WTC11 (cell line): ENCODE measurements around the gene ZIC2. TPM values are rescaled to one million over a fixed set of nuclear protein-coding genes. Genes with fewer than 3 reads are reported as not detected.
A peak's percentile ranks its signal among the peaks of the same experiment; 100 is the strongest.

Experiments used
- ATAC-seq: fragments of 200-7000 bp; cut with Tn5 transposase; 2 replicates; pipeline ENCODE4 v1.10.0; 2021; ENCODE audit warnings: mild to moderate bottlenecking, moderate library complexity
- CTCF ChIA-PET: fragments of 300-600 bp; sonication (Branson Sonifier 250); formaldehyde crosslinking; loops from one replicate; lab custom pipeline; 2021; ENCODE audit warnings: antibody characterized with exemption; lab: Charles Lee
- POLR2A ChIA-PET: fragments of 350-600 bp; sonication (Branson Sonifier 250); formaldehyde crosslinking; loops from one replicate; lab custom pipeline; 2021; ENCODE audit warnings: antibody characterized with exemption; lab: Charles Lee
- DNase-seq: peaks from one replicate; pipeline ENCODE4 v3.0.0; 2021; ENCODE audit warnings: low spot score
- H3K27ac Mint-ChIP-seq: 2 replicates; pipeline ENCODE4 v1.8.0; 2021; ENCODE audit warnings: mixed read lengths
- H3K27me3 Mint-ChIP-seq: 2 replicates; pipeline ENCODE4 v1.8.0; 2021; ENCODE audit warnings: low read depth, mild to moderate bottlenecking, moderate library complexity, mixed read lengths
- H3K36me3 Mint-ChIP-seq: 2 replicates; pipeline ENCODE4 v1.8.0; 2021; ENCODE audit warnings: mixed read lengths
- H3K4me1 Mint-ChIP-seq: 2 replicates; pipeline ENCODE4 v1.8.0; 2022; ENCODE audit warnings: mixed read lengths
- H3K4me3 Mint-ChIP-seq: 2 replicates; pipeline ENCODE4 v1.8.0; 2021; ENCODE audit warnings: mild to moderate bottlenecking, moderate library complexity, mixed read lengths
- H3K9me3 Mint-ChIP-seq: 2 replicates; pipeline ENCODE4 v1.8.0; 2021; ENCODE audit warnings: mixed read lengths
- CREM ChIP-seq: sonication (generic); formaldehyde crosslinking; IDR thresholded peaks from 2 replicates; pipeline ENCODE4 v1.8.1; 2022; ENCODE audit warnings: mild to moderate bottlenecking, missing genetic modification reagents, moderate library complexity
- ELF4 ChIP-seq: sonication (generic); formaldehyde crosslinking; IDR thresholded peaks from 2 replicates; pipeline ENCODE4 v1.8.1; 2022; ENCODE audit warnings: low read depth, mild to moderate bottlenecking, moderate library complexity, missing genetic modification reagents
- FOXK1 ChIP-seq: sonication (generic); formaldehyde crosslinking; IDR thresholded peaks from 2 replicates; pipeline ENCODE4 v1.8.0; 2022; ENCODE audit warnings: mild to moderate bottlenecking, moderate library complexity, missing genetic modification reagents
- OVOL2 ChIP-seq: fragments of 250-450 bp; sonication (Bioruptor Pico); IDR thresholded peaks from 2 replicates; pipeline ENCODE4 v1.9.0; 2021; ENCODE audit warnings: mild to moderate bottlenecking, borderline replicate concordance
- SMAD3 ChIP-seq: sonication (generic); formaldehyde crosslinking; IDR thresholded peaks from 2 replicates; pipeline ENCODE4 v1.8.0; 2022; ENCODE audit warnings: missing genetic modification reagents, mild to moderate bottlenecking, borderline replicate concordance
- TEAD1 ChIP-seq: sonication (generic); formaldehyde crosslinking; IDR thresholded peaks from 2 replicates; pipeline ENCODE4 v1.8.0; 2022; ENCODE audit warnings: mild to moderate bottlenecking, missing genetic modification reagents
- TEAD4 ChIP-seq: sonication (generic); formaldehyde crosslinking; IDR thresholded peaks from 2 replicates; pipeline ENCODE4 v1.8.0; 2022; ENCODE audit warnings: mild to moderate bottlenecking, missing genetic modification reagents
- ZNF121 ChIP-seq: sonication (generic); formaldehyde crosslinking; IDR thresholded peaks from 2 replicates; pipeline ENCODE4 v1.8.0; 2023; ENCODE audit warnings: missing genetic modification reagents
- ZNF219 ChIP-seq: sonication (generic); formaldehyde crosslinking; IDR thresholded peaks from 2 replicates; pipeline ENCODE4 v1.8.0; 2023; ENCODE audit warnings: missing genetic modification reagents, mild to moderate bottlenecking, borderline replicate concordance
- ZNF263 ChIP-seq: sonication (generic); formaldehyde crosslinking; IDR thresholded peaks from 2 replicates; pipeline ENCODE4 v1.8.1; 2022; ENCODE audit warnings: low read depth, mild to moderate bottlenecking, moderate library complexity, missing genetic modification reagents
- ZNF671 ChIP-seq: fragments of 250-450 bp; sonication (Bioruptor Pico); IDR thresholded peaks from 2 replicates; pipeline ENCODE4 v1.8.0; 2021; ENCODE audit warnings: mild to moderate bottlenecking
- total RNA-seq: library from RNA; stranded (reverse); gene quantifications from 3 replicates; pipeline ENCODE4 v1.2.3, GENCODE V29; 2021
- TF ChIP-seq, protein P1 (sequence below): sonication (generic); formaldehyde crosslinking; IDR thresholded peaks from 2 replicates; pipeline ENCODE4 v1.8.0; 2022; ENCODE audit warnings: mild to moderate bottlenecking, missing genetic modification reagents
- TF ChIP-seq, protein P2 (sequence below): sonication (generic); formaldehyde crosslinking; IDR thresholded peaks from 2 replicates; pipeline ENCODE4 v1.8.1; 2022; ENCODE audit warnings: low read depth, missing genetic modification reagents, borderline replicate concordance
- TF ChIP-seq, protein P3 (sequence below): fragments of 250-450 bp; sonication (Bioruptor Pico); conservative IDR thresholded peaks from 2 replicates; pipeline ENCODE4 v1.9.0; 2021; ENCODE audit warnings: mild to moderate bottlenecking
- TF ChIP-seq, protein P4 (sequence below): sonication (generic); formaldehyde crosslinking; IDR thresholded peaks from 2 replicates; pipeline ENCODE4 v1.8.1; 2023; ENCODE audit warnings: mild to moderate bottlenecking, missing genetic modification reagents
- TF ChIP-seq, protein P5 (sequence below): sonication (generic); formaldehyde crosslinking; IDR thresholded peaks from 2 replicates; pipeline ENCODE4 v1.8.1; 2022; ENCODE audit warnings: low read depth, mild to moderate bottlenecking, moderate library complexity, missing genetic modification reagents, borderline replicate concordance
- TF ChIP-seq, protein P6 (sequence below): sonication (generic); formaldehyde crosslinking; IDR thresholded peaks from 2 replicates; pipeline ENCODE4 v1.8.1; 2022; ENCODE audit warnings: mild to moderate bottlenecking, moderate library complexity, missing genetic modification reagents
- TF ChIP-seq, protein P7 (sequence below): fragments of 250-450 bp; sonication (Bioruptor Pico); IDR thresholded peaks from 2 replicates; pipeline ENCODE4 v2.1.2; 2022; ENCODE audit warnings: mild to moderate bottlenecking, moderate library complexity
- TF ChIP-seq, protein P8 (sequence below): sonication (generic); formaldehyde crosslinking; IDR thresholded peaks from 2 replicates; pipeline ENCODE4 v1.8.0; 2023; ENCODE audit warnings: missing genetic modification reagents, mild to moderate bottlenecking, borderline replicate concordance
- TF ChIP-seq, protein P9 (sequence below): sonication (generic); formaldehyde crosslinking; IDR thresholded peaks from 2 replicates; pipeline ENCODE4 v1.8.0; 2022; ENCODE audit warnings: mild to moderate bottlenecking, missing genetic modification reagents

Gene ZIC2
- total RNA-seq, 1 experiment from 2014 or later = 344 TPM

DNA sequence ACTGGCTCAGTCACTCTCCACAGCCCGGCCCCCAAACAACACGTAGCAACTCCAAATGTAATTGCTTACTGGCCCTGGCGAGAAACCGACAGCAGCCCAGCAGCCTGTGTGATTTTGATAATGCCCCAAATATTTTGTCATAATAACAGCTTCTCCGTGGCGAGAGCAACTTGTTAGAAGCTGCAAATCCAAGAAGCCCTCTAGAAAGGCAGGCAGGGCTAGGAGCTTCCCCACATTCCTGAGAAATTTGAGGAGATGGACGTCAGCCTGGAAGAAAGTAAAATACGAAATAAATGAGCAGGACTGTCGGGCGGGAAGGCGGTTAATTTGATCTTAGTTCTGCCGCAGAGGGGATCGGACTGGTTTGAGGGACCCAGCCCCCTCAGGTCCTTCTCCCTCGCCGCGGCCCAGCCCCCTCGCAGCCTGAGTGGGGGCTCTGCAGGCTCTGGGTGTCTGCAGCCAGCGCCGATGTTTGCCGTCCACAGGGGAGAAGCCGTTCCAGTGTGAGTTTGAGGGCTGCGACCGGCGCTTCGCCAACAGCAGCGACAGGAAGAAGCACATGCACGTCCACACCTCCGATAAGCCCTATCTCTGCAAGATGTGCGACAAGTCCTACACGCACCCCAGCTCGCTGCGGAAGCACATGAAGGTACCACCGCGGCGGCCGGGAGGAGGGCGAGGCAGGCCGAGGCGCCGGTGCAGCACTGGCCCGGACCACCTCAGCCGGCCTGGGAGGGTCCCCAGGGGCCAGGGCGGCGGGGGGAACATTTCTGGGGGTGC, 3.1 kb downstream of the ZIC2 start:
- ATAC-seq (no peak), DNase-seq (peak; percentile 48)
- Mint-ChIP-seq H3K27ac (peak overlapping the region; percentile 92), H3K9me3 (no peaks in the 10 kb centered on the region), H3K27me3 (peaks cover 31% of the 10 kb centered on the region), H3K4me3 (peak overlapping the region; percentile 94), H3K4me1 (peaks cover 38% of the 10 kb centered on the region), H3K36me3 (peaks cover 40% of the 10 kb centered on the region)
- ChIA-PET POLR2A (interaction anchor here (0.5 to 7.1 kb wide), 3 partner anchors 14 to 331 kb away, joined by 3 to 67 read pairs (median 4); partner anchors contain the start of genes PCCA and ZIC5), CTCF (interaction anchor here (1.2 to 1.6 kb wide), 2 partner anchors 23 to 588 kb away, joined by 3 to 4 read pairs; no protein-coding TSS in a partner anchor)
- TF ChIP-seq, protein P1, sequence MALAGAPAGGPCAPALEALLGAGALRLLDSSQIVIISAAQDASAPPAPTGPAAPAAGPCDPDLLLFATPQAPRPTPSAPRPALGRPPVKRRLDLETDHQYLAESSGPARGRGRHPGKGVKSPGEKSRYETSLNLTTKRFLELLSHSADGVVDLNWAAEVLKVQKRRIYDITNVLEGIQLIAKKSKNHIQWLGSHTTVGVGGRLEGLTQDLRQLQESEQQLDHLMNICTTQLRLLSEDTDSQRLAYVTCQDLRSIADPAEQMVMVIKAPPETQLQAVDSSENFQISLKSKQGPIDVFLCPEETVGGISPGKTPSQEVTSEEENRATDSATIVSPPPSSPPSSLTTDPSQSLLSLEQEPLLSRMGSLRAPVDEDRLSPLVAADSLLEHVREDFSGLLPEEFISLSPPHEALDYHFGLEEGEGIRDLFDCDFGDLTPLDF (CRISPR knock-in tag) = no peak
- TF ChIP-seq ZNF219 (CRISPR knock-in tag) (no peak), ZNF263 (no peak; the same call in 1 of the 2 replicates), TEAD1 (CRISPR knock-in tag) (no peak), SMAD3 (CRISPR knock-in tag) (no peak), TEAD4 (CRISPR knock-in tag) (no peak), OVOL2 (CRISPR knock-in tag) (no peak), ELF4 (CRISPR knock-in tag) (no peak), ZNF121 (CRISPR knock-in tag) (no peak), CREM (CRISPR knock-in tag) (no peak), FOXK1 (CRISPR knock-in tag) (no peak), ZNF671 (CRISPR knock-in tag) (no peak)
- TF ChIP-seq, protein P2, sequence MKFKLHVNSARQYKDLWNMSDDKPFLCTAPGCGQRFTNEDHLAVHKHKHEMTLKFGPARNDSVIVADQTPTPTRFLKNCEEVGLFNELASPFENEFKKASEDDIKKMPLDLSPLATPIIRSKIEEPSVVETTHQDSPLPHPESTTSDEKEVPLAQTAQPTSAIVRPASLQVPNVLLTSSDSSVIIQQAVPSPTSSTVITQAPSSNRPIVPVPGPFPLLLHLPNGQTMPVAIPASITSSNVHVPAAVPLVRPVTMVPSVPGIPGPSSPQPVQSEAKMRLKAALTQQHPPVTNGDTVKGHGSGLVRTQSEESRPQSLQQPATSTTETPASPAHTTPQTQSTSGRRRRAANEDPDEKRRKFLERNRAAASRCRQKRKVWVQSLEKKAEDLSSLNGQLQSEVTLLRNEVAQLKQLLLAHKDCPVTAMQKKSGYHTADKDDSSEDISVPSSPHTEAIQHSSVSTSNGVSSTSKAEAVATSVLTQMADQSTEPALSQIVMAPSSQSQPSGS (CRISPR knock-in tag) = no peak
- TF ChIP-seq, protein P3, sequence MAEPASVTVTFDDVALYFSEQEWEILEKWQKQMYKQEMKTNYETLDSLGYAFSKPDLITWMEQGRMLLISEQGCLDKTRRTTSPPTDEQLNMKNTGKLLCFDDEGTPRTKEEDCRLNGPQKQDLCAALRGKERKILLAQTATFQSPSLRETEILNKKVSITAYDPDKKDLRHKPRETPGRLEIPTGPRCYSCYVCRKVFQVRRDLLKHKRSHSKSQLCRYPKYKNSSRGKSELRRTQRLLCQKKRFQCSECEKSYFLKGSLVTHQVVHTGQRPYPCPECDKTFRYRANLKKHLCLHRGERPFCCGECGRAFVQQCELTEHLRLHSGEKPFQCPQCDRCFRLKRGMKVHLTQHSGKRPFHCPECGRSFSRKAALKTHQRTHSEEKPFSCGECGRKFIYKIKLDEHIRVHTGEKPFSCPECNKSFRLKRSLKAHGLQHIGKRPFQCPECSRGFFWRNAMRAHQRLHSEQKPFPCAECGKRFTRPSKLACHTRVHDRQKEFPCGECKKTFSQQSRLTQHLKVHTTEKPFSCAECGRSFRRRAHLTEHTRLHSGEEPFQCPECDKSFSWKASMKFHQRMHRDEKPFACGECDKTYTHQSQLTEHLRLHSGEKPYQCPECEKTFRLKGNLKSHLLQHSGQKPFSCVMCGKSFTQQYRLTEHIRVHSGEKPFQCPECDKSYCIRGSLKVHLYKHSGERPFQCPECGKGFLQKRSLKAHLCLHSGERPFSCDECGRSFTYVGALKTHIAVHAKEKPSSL = no peak
- TF ChIP-seq, protein P4, sequence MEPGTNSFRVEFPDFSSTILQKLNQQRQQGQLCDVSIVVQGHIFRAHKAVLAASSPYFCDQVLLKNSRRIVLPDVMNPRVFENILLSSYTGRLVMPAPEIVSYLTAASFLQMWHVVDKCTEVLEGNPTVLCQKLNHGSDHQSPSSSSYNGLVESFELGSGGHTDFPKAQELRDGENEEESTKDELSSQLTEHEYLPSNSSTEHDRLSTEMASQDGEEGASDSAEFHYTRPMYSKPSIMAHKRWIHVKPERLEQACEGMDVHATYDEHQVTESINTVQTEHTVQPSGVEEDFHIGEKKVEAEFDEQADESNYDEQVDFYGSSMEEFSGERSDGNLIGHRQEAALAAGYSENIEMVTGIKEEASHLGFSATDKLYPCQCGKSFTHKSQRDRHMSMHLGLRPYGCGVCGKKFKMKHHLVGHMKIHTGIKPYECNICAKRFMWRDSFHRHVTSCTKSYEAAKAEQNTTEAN (CRISPR knock-in tag) = no peak
- TF ChIP-seq, protein P5, sequence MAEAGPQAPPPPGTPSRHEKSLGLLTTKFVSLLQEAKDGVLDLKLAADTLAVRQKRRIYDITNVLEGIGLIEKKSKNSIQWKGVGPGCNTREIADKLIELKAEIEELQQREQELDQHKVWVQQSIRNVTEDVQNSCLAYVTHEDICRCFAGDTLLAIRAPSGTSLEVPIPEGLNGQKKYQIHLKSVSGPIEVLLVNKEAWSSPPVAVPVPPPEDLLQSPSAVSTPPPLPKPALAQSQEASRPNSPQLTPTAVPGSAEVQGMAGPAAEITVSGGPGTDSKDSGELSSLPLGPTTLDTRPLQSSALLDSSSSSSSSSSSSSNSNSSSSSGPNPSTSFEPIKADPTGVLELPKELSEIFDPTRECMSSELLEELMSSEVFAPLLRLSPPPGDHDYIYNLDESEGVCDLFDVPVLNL (CRISPR knock-in tag) = 0 out of 2 replicates have a peak, but pooled peaks have one; percentile 22
- TF ChIP-seq, protein P6, sequence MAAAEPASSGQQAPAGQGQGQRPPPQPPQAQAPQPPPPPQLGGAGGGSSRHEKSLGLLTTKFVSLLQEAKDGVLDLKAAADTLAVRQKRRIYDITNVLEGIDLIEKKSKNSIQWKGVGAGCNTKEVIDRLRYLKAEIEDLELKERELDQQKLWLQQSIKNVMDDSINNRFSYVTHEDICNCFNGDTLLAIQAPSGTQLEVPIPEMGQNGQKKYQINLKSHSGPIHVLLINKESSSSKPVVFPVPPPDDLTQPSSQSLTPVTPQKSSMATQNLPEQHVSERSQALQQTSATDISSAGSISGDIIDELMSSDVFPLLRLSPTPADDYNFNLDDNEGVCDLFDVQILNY (CRISPR knock-in tag) = 0 out of 2 replicates have a peak, but pooled peaks have one; percentile 15
- TF ChIP-seq, protein P7, sequence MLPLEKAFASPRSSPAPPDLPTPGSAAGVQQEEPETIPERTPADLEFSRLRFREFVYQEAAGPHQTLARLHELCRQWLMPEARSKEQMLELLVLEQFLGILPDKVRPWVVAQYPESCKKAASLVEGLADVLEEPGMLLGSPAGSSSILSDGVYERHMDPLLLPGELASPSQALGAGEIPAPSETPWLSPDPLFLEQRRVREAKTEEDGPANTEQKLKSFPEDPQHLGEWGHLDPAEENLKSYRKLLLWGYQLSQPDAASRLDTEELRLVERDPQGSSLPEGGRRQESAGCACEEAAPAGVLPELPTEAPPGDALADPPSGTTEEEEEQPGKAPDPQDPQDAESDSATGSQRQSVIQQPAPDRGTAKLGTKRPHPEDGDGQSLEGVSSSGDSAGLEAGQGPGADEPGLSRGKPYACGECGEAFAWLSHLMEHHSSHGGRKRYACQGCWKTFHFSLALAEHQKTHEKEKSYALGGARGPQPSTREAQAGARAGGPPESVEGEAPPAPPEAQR (CRISPR knock-in tag) = no peak
- TF ChIP-seq, protein P8, sequence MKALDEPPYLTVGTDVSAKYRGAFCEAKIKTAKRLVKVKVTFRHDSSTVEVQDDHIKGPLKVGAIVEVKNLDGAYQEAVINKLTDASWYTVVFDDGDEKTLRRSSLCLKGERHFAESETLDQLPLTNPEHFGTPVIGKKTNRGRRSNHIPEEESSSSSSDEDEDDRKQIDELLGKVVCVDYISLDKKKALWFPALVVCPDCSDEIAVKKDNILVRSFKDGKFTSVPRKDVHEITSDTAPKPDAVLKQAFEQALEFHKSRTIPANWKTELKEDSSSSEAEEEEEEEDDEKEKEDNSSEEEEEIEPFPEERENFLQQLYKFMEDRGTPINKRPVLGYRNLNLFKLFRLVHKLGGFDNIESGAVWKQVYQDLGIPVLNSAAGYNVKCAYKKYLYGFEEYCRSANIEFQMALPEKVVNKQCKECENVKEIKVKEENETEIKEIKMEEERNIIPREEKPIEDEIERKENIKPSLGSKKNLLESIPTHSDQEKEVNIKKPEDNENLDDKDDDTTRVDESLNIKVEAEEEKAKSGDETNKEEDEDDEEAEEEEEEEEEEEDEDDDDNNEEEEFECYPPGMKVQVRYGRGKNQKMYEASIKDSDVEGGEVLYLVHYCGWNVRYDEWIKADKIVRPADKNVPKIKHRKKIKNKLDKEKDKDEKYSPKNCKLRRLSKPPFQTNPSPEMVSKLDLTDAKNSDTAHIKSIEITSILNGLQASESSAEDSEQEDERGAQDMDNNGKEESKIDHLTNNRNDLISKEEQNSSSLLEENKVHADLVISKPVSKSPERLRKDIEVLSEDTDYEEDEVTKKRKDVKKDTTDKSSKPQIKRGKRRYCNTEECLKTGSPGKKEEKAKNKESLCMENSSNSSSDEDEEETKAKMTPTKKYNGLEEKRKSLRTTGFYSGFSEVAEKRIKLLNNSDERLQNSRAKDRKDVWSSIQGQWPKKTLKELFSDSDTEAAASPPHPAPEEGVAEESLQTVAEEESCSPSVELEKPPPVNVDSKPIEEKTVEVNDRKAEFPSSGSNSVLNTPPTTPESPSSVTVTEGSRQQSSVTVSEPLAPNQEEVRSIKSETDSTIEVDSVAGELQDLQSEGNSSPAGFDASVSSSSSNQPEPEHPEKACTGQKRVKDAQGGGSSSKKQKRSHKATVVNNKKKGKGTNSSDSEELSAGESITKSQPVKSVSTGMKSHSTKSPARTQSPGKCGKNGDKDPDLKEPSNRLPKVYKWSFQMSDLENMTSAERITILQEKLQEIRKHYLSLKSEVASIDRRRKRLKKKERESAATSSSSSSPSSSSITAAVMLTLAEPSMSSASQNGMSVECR (CRISPR knock-in tag) = peak; percentile 49; the same call in 1 of the 2 replicates
- TF ChIP-seq, protein P9, sequence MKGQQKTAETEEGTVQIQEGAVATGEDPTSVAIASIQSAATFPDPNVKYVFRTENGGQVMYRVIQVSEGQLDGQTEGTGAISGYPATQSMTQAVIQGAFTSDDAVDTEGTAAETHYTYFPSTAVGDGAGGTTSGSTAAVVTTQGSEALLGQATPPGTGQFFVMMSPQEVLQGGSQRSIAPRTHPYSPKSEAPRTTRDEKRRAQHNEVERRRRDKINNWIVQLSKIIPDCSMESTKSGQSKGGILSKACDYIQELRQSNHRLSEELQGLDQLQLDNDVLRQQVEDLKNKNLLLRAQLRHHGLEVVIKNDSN (CRISPR knock-in tag) = no peak
